ENCODE measurements around the gene ANLN.

- peak in 3 of 4 experiments; percentile 14 to 53 (median 48) for TF ChIP-seq CTCF (IDR thresholded peaks at IDR 0.05)
- TF ChIP-seq POLR2A (IDR thresholded peaks at IDR 0.05), result no peak
Observed at GRCh38 chr7:36487756-36488336, 98.2 kb downstream of the ANLN start.
